Dedifferentiated amniotic fluid mesenchymal stem cell (primary cell): ENCODE data around the gene RORC.

Experiments used
- DNase-seq: peaks from one replicate; pipeline ENCODE4 v3.0.0-alpha.2; 2016; ENCODE audit errors: extremely low spot score

RORC gene

GRCh38 chr1:151849126-151849525 lies 17.5 kb upstream of the RORC start:
- DNase-seq: no peak

GRCh38 chr1:151847867-151848596 lies 16.4 kb upstream of the RORC start:
- DNase-seq: no peak

- DNase-seq: no peak
Observed at GRCh38 chr1:151846686-151847237, 15.2 kb upstream of the RORC start.

GRCh38 chr1:151846062-151846568 lies 14.5 kb upstream of the RORC start:
- no peak for DNase-seq

GRCh38 chr1:151843398-151843797 lies 11.8 kb upstream of the RORC start:
- DNase-seq: no peak

GRCh38 chr1:151841141-151841540 lies 9.5 kb upstream of the RORC start:
- DNase-seq: no peak

GRCh38 chr1:151840421-151840820 lies 8.8 kb upstream of the RORC start:
- DNase-seq: no peak

GRCh38 chr1:151839457-151840403 lies 8.1 kb upstream of the RORC start, which contains the start of gene C2CD4D:
TSS of gene C2CD4D (minus strand) at chr1:151839820. CDS start at chr1:151838989, 831 bp downstream.
- DNase-seq: no peak

- DNase-seq: no peak
Observed at GRCh38 chr1:151839082-151839412, 7.4 kb upstream of the RORC start.

- DNase-seq: no peak
Observed at GRCh38 chr1:151838222-151839081, 6.8 kb upstream of the RORC start.

- no peak for DNase-seq
Observed at GRCh38 chr1:151837884-151838221, 6.3 kb upstream of the RORC start.

- DNase-seq: no peak
Observed at GRCh38 chr1:151837197-151837596, 5.6 kb upstream of the RORC start.

- DNase-seq: no peak
Observed at GRCh38 chr1:151835596-151835995, 4.0 kb upstream of the RORC start.

- no peak for DNase-seq
Observed at GRCh38 chr1:151834239-151834638, 2.6 kb upstream of the RORC start.

GRCh38 chr1:151833172-151833900 lies 1.7 kb upstream of the RORC start:
- DNase-seq: no peak

- no peak for DNase-seq
Observed at GRCh38 chr1:151832318-151832980, 847 bp upstream of the RORC start.

GRCh38 chr1:151831256-151831591 lies 378 bp downstream of the RORC start:
- DNase-seq: no peak

GRCh38 chr1:151830055-151830454 lies 1.5 kb downstream of the RORC start:
- DNase-seq: no peak

GRCh38 chr1:151829352-151830046 lies 2.1 kb downstream of the RORC start:
- DNase-seq: no peak

- no peak for DNase-seq
Observed at GRCh38 chr1:151828921-151829320, 2.7 kb downstream of the RORC start.
